H9 (cell line): Measurements from ENCODE around the gene ADSS2. TPM values are rescaled to one million over a fixed set of nuclear protein-coding genes. Genes with fewer than 3 reads are reported as not detected.

ENCODE experiments used
- DNase-seq: peaks from one replicate; pipeline ENCODE4 v3.0.0-alpha.2; 2017
- H2AFZ ChIP-seq: one replicate; pipeline ENCODE4 v1.6.1; 2013; ENCODE audit warnings: mild to moderate bottlenecking, low read length, control low read depth, moderate library complexity
- H2AK5ac ChIP-seq: 2 replicates; pipeline ENCODE4 v1.6.1; 2013; ENCODE audit warnings: low read length, control low read depth, mixed read lengths; ENCODE audit not compliant: insufficient read length
- H2BK120ac ChIP-seq: one replicate; pipeline ENCODE4 v1.6.1; 2013; ENCODE audit warnings: low read depth, mild to moderate bottlenecking, low read length, control low read depth, inconsistent platforms; ENCODE audit not compliant: poor library complexity, severe bottlenecking
- H2BK12ac ChIP-seq: 2 replicates; pipeline ENCODE4 v1.6.1; 2013; ENCODE audit warnings: low read length, control low read depth, mixed read lengths, low read depth; ENCODE audit not compliant: insufficient read length
- H2BK15ac ChIP-seq: 2 replicates; pipeline ENCODE4 v1.6.1; 2013; ENCODE audit warnings: low read depth, low read length, control low read depth
- H2BK20ac ChIP-seq: one replicate; pipeline ENCODE4 v1.6.1; 2013; ENCODE audit warnings: low read depth, mild to moderate bottlenecking, low read length, control low read depth, inconsistent platforms; ENCODE audit not compliant: poor library complexity, severe bottlenecking
- H2BK5ac ChIP-seq: 2 replicates; pipeline ENCODE4 v1.6.1; 2013; ENCODE audit warnings: low read length, control low read depth, mixed read lengths; ENCODE audit not compliant: insufficient read length
- H3K14ac ChIP-seq: 2 replicates; pipeline ENCODE4 v1.6.1; 2013; ENCODE audit warnings: low read length, control low read depth; ENCODE audit not compliant: insufficient read depth
- H3K18ac ChIP-seq: 2 replicates; pipeline ENCODE4 v1.6.1; 2013; ENCODE audit warnings: low read depth, mild to moderate bottlenecking, mixed read lengths, low read length, control low read depth; ENCODE audit not compliant: insufficient read length
- H3K23ac ChIP-seq: 2 replicates; pipeline ENCODE4 v1.6.1; 2013; ENCODE audit warnings: low read length, control low read depth, mixed read lengths, low read depth; ENCODE audit not compliant: insufficient read length
- H3K23me2 ChIP-seq: 2 replicates; pipeline ENCODE4 v1.6.1; 2013; ENCODE audit warnings: low read depth, mild to moderate bottlenecking, mixed read lengths, low read length, control low read depth; ENCODE audit not compliant: insufficient read length, poor library complexity, severe bottlenecking
- H3K27ac ChIP-seq: 2 replicates; pipeline ENCODE4 v1.5.1; 2013; ENCODE audit warnings: low read length, control low read depth, mixed read lengths, low read depth; ENCODE audit not compliant: insufficient read length
- H3K27me3 ChIP-seq: 2 replicates; pipeline ENCODE4 v1.6.1; 2013; ENCODE audit warnings: low read length, control low read depth, inconsistent platforms; ENCODE audit not compliant: insufficient read depth
- H3K4ac ChIP-seq: 2 replicates; pipeline ENCODE4 v1.6.1; 2013; ENCODE audit warnings: low read depth, mild to moderate bottlenecking, control low read depth, inconsistent platforms, low read length, moderate library complexity
- H3K4me1 ChIP-seq: 2 replicates; pipeline ENCODE4 v1.6.1; 2013; ENCODE audit warnings: low read length, control low read depth, inconsistent platforms; ENCODE audit not compliant: insufficient read depth
- H3K4me2 ChIP-seq: 2 replicates; pipeline ENCODE4 v1.6.1; 2013; ENCODE audit warnings: low read length, control low read depth, mixed read lengths; ENCODE audit not compliant: insufficient read length, insufficient read depth
- H3K56ac ChIP-seq: 2 replicates; pipeline ENCODE4 v1.6.1; 2013; ENCODE audit warnings: low read depth, mild to moderate bottlenecking, mixed read lengths, low read length, control low read depth; ENCODE audit not compliant: insufficient read length
- H3K79me1 ChIP-seq: 2 replicates; pipeline ENCODE4 v1.6.1; 2013; ENCODE audit warnings: low read depth, mild to moderate bottlenecking, moderate library complexity, low read length, control low read depth, inconsistent platforms; ENCODE audit not compliant: insufficient read depth, poor library complexity, severe bottlenecking
- H3K79me2 ChIP-seq: 2 replicates; pipeline ENCODE4 v1.6.1; 2013; ENCODE audit warnings: low read length, control low read depth, inconsistent platforms; ENCODE audit not compliant: insufficient read depth
- H3K9ac ChIP-seq: 2 replicates; pipeline ENCODE4 v1.6.1; 2013; ENCODE audit warnings: low read length, control low read depth, mixed read lengths; ENCODE audit not compliant: insufficient read length; ENCODE audit errors: extremely low read depth
- H3K9me3 ChIP-seq: one replicate; pipeline ENCODE4 v1.6.1; 2013; ENCODE audit warnings: low read depth, low read length, inconsistent platforms; ENCODE audit not compliant: control insufficient read depth
- H3T11ph ChIP-seq: one replicate; pipeline ENCODE4 v1.6.1; 2013; ENCODE audit warnings: mild to moderate bottlenecking, low read length, control low read depth, inconsistent platforms
- H4K20me1 ChIP-seq: one replicate; pipeline ENCODE4 v1.6.1; 2013; ENCODE audit not compliant: control insufficient read depth, insufficient read length, insufficient read depth
- H4K5ac ChIP-seq: 2 replicates; pipeline ENCODE4 v1.6.1; 2013; ENCODE audit warnings: low read depth, mild to moderate bottlenecking, mixed read lengths, low read length, control low read depth; ENCODE audit not compliant: insufficient read length
- H4K8ac ChIP-seq: replicated peaks from 2 replicates; pipeline ENCODE4 v1.6.1; 2013; ENCODE audit warnings: low read length, control low read depth, mixed read lengths, low read depth; ENCODE audit not compliant: insufficient read length
- H4K91ac ChIP-seq: 2 replicates; pipeline ENCODE4 v1.6.1; 2013; ENCODE audit warnings: low read depth, mild to moderate bottlenecking, moderate library complexity, mixed read lengths, low read length, control low read depth; ENCODE audit not compliant: insufficient read length
- H3K27ac Mint-ChIP-seq, 3 experiments: 2 replicates in 2 of 3; 3 replicates in 1 of 3; pipeline ENCODE4 v1.8.0; 2020 to 2021; ENCODE audit warnings: mixed read lengths in 3 of 3, mild to moderate bottlenecking in 1 of 3, moderate library complexity in 1 of 3
- H3K27me3 Mint-ChIP-seq: 2 replicates; pipeline ENCODE4 v1.8.0; 2021; ENCODE audit warnings: low read depth, mild to moderate bottlenecking, moderate library complexity, mixed read lengths
- H3K36me3 Mint-ChIP-seq, 3 experiments: 2 replicates in 2 of 3; 3 replicates in 1 of 3; pipeline ENCODE4 v1.8.0; 2020 to 2021; ENCODE audit warnings: low read depth in 3 of 3, mixed read lengths in 3 of 3; ENCODE audit not compliant: insufficient read depth in 1 of 3
- H3K4me1 Mint-ChIP-seq, 2 experiments: 2 replicates each; pipeline ENCODE4 v1.8.0; 2020; ENCODE audit warnings: mixed read lengths in 2 of 2
- H3K4me3 Mint-ChIP-seq, 2 experiments: 2 replicates in 1 of 2; 3 replicates in 1 of 2; pipeline ENCODE4 v1.8.0; 2020 to 2021; ENCODE audit warnings: mild to moderate bottlenecking in 2 of 2, mixed read lengths in 2 of 2, moderate library complexity in 1 of 2
- H3K9me3 Mint-ChIP-seq, 2 experiments: 2 replicates in 1 of 2; 3 replicates in 1 of 2; pipeline ENCODE4 v1.8.0; 2020; ENCODE audit warnings: mild to moderate bottlenecking in 2 of 2, mixed read lengths in 2 of 2, moderate library complexity in 1 of 2
- CTCF ChIP-seq: fragments of 200-600 bp; sonication (generic); conservative IDR thresholded peaks from 3 replicates; pipeline ENCODE4 v1.8.0; 2021; ENCODE audit warnings: antibody characterized with exemption, mild to moderate bottlenecking
- WGBS: extraction: QIAGEN DNeasy Blood & Tissue Kit; methylation state at CpG from one replicate; pipeline ENCODE4 v1.1.7; 2013; ENCODE audit warnings: missing lambda C conversion rate, low lambda C conversion rate, mixed read lengths; ENCODE audit not compliant: insufficient read length; ENCODE audit errors: extremely low coverage; 5-methylcytosine and 5-hydroxymethylcytosine counted together
- total RNA-seq: library from RNA; stranded (reverse); gene quantifications from 2 replicates; pipeline ENCODE4 v1.2.1, GENCODE V29; 2021

Gene ADSS2
- total RNA-seq, 1 experiment from 2014 or later, result 65.4 TPM

- no peak overlapping the region; a peak in 2 of 7 replicates for H3K27ac Mint-ChIP-seq
- no peak overlapping the region for H3K18ac ChIP-seq
- no peak for TF ChIP-seq CTCF
- H3K56ac ChIP-seq, result no peak overlapping the region
- H2BK12ac ChIP-seq, result no peak overlapping the region
- H3K14ac ChIP-seq, result no peak overlapping the region
- no peak overlapping the region for H2AFZ ChIP-seq
- H2BK15ac ChIP-seq, result no peak overlapping the region
- no peaks in the 10 kb centered on the region for H3K36me3 Mint-ChIP-seq
- no peaks in the 10 kb centered on the region for H4K20me1 ChIP-seq
- no peak overlapping the region for H3K9ac ChIP-seq
- H3K4me1 ChIP-seq, result no peaks in the 10 kb centered on the region
- no peak overlapping the region for H2BK120ac ChIP-seq
- H4K91ac ChIP-seq, result no peak overlapping the region
- no peak overlapping the region for H3K4me3 Mint-ChIP-seq
- no peaks in the 10 kb centered on the region for H3K27me3 Mint-ChIP-seq
- no peaks in the 10 kb centered on the region for H3K9me3 ChIP-seq
- no CpG with 5 or more reads among the region's 7 CpGs for WGBS
- H4K5ac ChIP-seq, result no peak overlapping the region
- no peak for DNase-seq
- H3K79me2 ChIP-seq, result no peaks in the 10 kb centered on the region
- no peak overlapping the region for H2BK20ac ChIP-seq
- no peaks in the 10 kb centered on the region for H3K79me1 ChIP-seq
- no peaks in the 10 kb centered on the region for H3K23me2 ChIP-seq
- no peak overlapping the region for H3K4me2 ChIP-seq
- H2AK5ac ChIP-seq, result no peak overlapping the region
- no peak overlapping the region for H3K27ac ChIP-seq
- H3T11ph ChIP-seq, result no peak overlapping the region
- H3K9me3 Mint-ChIP-seq, result no peaks in the 10 kb centered on the region
- no peak overlapping the region for H3K4ac ChIP-seq
- H3K4me1 Mint-ChIP-seq, result peaks cover 6% of the 10 kb centered on the region in 2 experiments
- H4K8ac ChIP-seq, result no peak overlapping the region
- no peaks in the 10 kb centered on the region for H3K27me3 ChIP-seq
- no peak overlapping the region for H2BK5ac ChIP-seq
- no peak overlapping the region for H3K23ac ChIP-seq
Measured at GRCh38 chr1:244381878-244382565, 69.7 kb downstream of the ADSS2 start.
